MM.1S (cell line): ENCODE data around the gene GALNT9.
"Not testable (repeated sequence)": the region's sequence is repeated elsewhere in the genome, so short reads cannot be mapped to it uniquely, and the experiment has no call there.

Source experiments
- DNase-seq: peaks from one replicate; pipeline ENCODE4 v3.0.0-alpha.2; 2015
- H2AFZ ChIP-seq: fragments of 300-600 bp; sonication (generic); 2 replicates; pipeline ENCODE4 v1.6.0; 2016; ENCODE audit warnings: antibody characterized with exemption, low read length
- H3F3A ChIP-seq: fragments of 300-600 bp; sonication (generic); 2 replicates; pipeline ENCODE4 v1.6.1; 2016; ENCODE audit warnings: mild to moderate bottlenecking, antibody characterized with exemption, low read length, moderate library complexity, mixed read lengths; ENCODE audit not compliant: insufficient read depth
- H3K27ac ChIP-seq: fragments of 300-600 bp; sonication (generic); 2 replicates; pipeline ENCODE4 v1.5.1; 2016; ENCODE audit warnings: mild to moderate bottlenecking, low read length
- H3K27me3 ChIP-seq: fragments of 300-600 bp; sonication (generic); replicated peaks from 2 replicates; pipeline ENCODE4 v1.6.0; 2016; ENCODE audit warnings: low read length; ENCODE audit not compliant: insufficient read depth
- H3K36me3 ChIP-seq: fragments of 300-600 bp; sonication (generic); replicated peaks from 2 replicates; pipeline ENCODE4 v1.6.1; 2016; ENCODE audit warnings: mild to moderate bottlenecking, low read length, mixed read lengths; ENCODE audit not compliant: insufficient read depth
- H3K4me1 ChIP-seq: fragments of 300-600 bp; sonication (generic); 2 replicates; pipeline ENCODE4 v1.6.1; 2016; ENCODE audit warnings: low read length, mixed read lengths
- H3K4me2 ChIP-seq: fragments of 300-600 bp; sonication (generic); 2 replicates; pipeline ENCODE4 v1.6.0; 2016; ENCODE audit warnings: low read depth, low read length
- H3K4me3 ChIP-seq: fragments of 300-600 bp; sonication (generic); 2 replicates; pipeline ENCODE4 v1.5.1; 2016; ENCODE audit warnings: low read length, mixed read lengths
- H3K79me2 ChIP-seq: fragments of 300-600 bp; sonication (generic); 2 replicates; pipeline ENCODE4 v1.6.1; 2016; ENCODE audit warnings: mixed run types, low read length, mixed read lengths
- H3K9ac ChIP-seq: fragments of 300-600 bp; sonication (generic); 2 replicates; pipeline ENCODE4 v1.6.1; 2016; ENCODE audit warnings: low read length, mixed read lengths
- H3K9me2 ChIP-seq: fragments of 300-600 bp; sonication (generic); replicated peaks from 2 replicates; pipeline ENCODE4 v1.6.1; 2016; ENCODE audit warnings: mild to moderate bottlenecking, low read length, mixed read lengths; ENCODE audit not compliant: insufficient read depth
- H3K9me3 ChIP-seq: fragments of 300-600 bp; sonication (generic); replicated peaks from 2 replicates; pipeline ENCODE4 v1.6.1; 2016; ENCODE audit warnings: mild to moderate bottlenecking, low read length, mixed read lengths; ENCODE audit not compliant: insufficient read depth
- H4K20me1 ChIP-seq: fragments of 300-600 bp; sonication (generic); 2 replicates; pipeline ENCODE4 v1.6.1; 2016; ENCODE audit warnings: mild to moderate bottlenecking, low read length, moderate library complexity, mixed read lengths; ENCODE audit not compliant: insufficient read depth
- EZH2 ChIP-seq: fragments of 300-600 bp; sonication (generic); optimal IDR thresholded peaks from 2 replicates; pipeline ENCODE3; 2017; ENCODE audit warnings: low read depth, mild to moderate bottlenecking, antibody characterized with exemption, low read length, mixed read lengths
- EZH2phosphoT487 ChIP-seq: fragments of 300-600 bp; sonication (generic); IDR thresholded peaks from 2 replicates; pipeline ENCODE4 v1.6.1; 2018; ENCODE audit warnings: antibody characterized with exemption, low read length
- TF ChIP-seq, protein P1 (sequence below): fragments of 300-600 bp; sonication (generic); IDR thresholded peaks from 2 replicates; pipeline ENCODE4 v1.5.1; 2016; ENCODE audit warnings: antibody characterized with exemption, low read length, mixed read lengths

Gene GALNT9

GRCh38 chr12:132255642-132256041 is 73.7 kb downstream of the GALNT9 start:
- H3K9me3 ChIP-seq, result no peaks in the 10 kb centered on the region
- no peak for DNase-seq
- no peaks in the 10 kb centered on the region for H3F3A ChIP-seq
- no peak overlapping the region for H3K9ac ChIP-seq
- TF ChIP-seq EZH2 (no peak), EZH2phosphoT487 (no peak)
- TF ChIP-seq, protein P1, sequence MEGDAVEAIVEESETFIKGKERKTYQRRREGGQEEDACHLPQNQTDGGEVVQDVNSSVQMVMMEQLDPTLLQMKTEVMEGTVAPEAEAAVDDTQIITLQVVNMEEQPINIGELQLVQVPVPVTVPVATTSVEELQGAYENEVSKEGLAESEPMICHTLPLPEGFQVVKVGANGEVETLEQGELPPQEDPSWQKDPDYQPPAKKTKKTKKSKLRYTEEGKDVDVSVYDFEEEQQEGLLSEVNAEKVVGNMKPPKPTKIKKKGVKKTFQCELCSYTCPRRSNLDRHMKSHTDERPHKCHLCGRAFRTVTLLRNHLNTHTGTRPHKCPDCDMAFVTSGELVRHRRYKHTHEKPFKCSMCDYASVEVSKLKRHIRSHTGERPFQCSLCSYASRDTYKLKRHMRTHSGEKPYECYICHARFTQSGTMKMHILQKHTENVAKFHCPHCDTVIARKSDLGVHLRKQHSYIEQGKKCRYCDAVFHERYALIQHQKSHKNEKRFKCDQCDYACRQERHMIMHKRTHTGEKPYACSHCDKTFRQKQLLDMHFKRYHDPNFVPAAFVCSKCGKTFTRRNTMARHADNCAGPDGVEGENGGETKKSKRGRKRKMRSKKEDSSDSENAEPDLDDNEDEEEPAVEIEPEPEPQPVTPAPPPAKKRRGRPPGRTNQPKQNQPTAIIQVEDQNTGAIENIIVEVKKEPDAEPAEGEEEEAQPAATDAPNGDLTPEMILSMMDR, result no peak
- no peaks in the 10 kb centered on the region for H3K4me1 ChIP-seq
- no peaks in the 10 kb centered on the region for H4K20me1 ChIP-seq
- H3K27ac ChIP-seq, result no peak overlapping the region
- H3K9me2 ChIP-seq, result no peaks in the 10 kb centered on the region
- H3K36me3 ChIP-seq, result no peaks in the 10 kb centered on the region
- H2AFZ ChIP-seq, result no peak overlapping the region
- H3K4me3 ChIP-seq, result no peak overlapping the region
- H3K79me2 ChIP-seq, result no peaks in the 10 kb centered on the region
- H3K27me3 ChIP-seq, result peaks cover 5% of the 10 kb centered on the region; the same call in 1 of the 2 replicates
- no peak overlapping the region for H3K4me2 ChIP-seq

DNA sequence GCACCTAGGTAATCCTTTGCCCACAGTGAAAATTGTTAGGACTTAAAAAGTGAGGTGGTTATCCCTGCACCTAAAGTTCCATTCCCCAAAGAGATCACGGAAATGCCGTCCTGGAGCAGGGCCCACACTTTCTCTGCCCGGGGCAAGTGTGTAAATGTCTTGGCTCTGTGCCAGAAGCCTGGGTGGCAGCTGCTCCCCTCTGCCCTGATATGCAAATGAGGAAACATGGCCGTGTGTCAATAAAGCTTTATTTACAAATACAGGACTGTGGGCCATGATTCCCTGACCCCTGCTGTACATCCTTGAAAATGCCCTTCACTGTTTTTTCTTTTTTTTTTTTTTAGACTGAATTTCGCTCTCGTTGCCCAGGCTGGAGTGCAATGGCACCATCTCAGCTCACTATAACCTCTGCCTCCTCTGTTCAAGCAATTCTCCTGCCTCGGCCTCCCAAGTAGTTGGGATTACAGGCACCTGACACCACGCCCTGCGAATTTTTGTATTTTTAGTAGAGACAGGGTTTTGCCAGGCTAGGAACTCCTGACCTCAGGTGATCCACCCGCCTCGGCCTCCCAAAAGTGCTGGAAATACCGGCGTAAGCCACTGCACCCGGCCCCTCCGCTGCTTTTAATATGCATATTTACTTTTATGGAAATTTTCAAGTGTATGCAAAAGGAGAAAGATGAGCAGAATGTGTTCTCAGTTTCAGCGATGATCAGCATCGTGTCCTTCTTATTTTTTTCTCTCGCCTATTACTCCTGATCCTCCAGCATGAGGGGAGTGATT is 75.5 kb downstream of the GALNT9 start:
- Histone ChIP-seq H3K9me3 (no peaks in the 10 kb centered on the region), H4K20me1 (no peaks in the 10 kb centered on the region), H3K27me3 (peaks cover 11% of the 10 kb centered on the region; the same call in 1 of the 2 replicates), H3K27ac (no peak overlapping the region), H3K9ac (no peak overlapping the region), H3K9me2 (no peaks in the 10 kb centered on the region), H3K36me3 (no peaks in the 10 kb centered on the region), H2AFZ (no peak overlapping the region), H3K4me3 (no peak overlapping the region), H3K4me2 (no peak overlapping the region), H3K79me2 (no peaks in the 10 kb centered on the region), H3K4me1 (no peaks in the 10 kb centered on the region), H3F3A (no peaks in the 10 kb centered on the region)
- DNase-seq, result no peak
- no peak for TF ChIP-seq EZH2
- TF ChIP-seq EZH2phosphoT487, result no peak
- TF ChIP-seq, protein P1, result no peak

DNA sequence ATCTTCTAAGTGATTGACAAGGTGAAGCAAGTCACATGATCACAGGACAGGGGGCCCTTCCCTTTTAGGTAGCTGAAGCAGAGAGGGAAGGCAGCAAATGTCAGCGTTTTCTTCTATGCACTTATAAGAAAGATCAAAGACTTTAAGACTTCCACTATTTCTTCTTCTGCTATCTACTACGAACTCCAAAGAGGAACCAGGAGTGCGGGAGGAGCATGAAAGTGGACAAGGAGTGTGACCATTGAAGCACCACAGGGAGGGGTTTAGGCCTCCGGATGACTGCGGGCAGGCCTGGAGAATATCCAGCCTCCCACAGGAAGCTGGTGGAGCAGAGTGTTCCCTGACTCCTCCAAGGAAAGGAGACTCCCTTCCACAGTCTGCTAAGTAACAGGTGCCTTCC is 76.4 kb downstream of the GALNT9 start:
- H3K4me3 ChIP-seq, H3K9me2 ChIP-seq, DNase-seq, H3F3A ChIP-seq, H3K27ac ChIP-seq, H3K4me1 ChIP-seq, H3K79me2 ChIP-seq, H4K20me1 ChIP-seq, H3K4me2 ChIP-seq, H2AFZ ChIP-seq, H3K9me3 ChIP-seq, H3K36me3 ChIP-seq, H3K9ac ChIP-seq: not testable (repeated sequence)
- peaks cover 14% of the 10 kb centered on the region; the same call in 1 of the 2 replicates for H3K27me3 ChIP-seq

- no peaks in the 10 kb centered on the region for H3F3A ChIP-seq
- no peak for DNase-seq
- H3K27ac ChIP-seq, result no peak overlapping the region
- no peaks in the 10 kb centered on the region for H3K79me2 ChIP-seq
- no peak for TF ChIP-seq EZH2
- no peak for TF ChIP-seq EZH2phosphoT487
- TF ChIP-seq, protein P1, result no peak
- H3K4me2 ChIP-seq, result no peak overlapping the region
- no peaks in the 10 kb centered on the region for H3K9me3 ChIP-seq
- no peaks in the 10 kb centered on the region for H4K20me1 ChIP-seq
- H3K36me3 ChIP-seq, result no peaks in the 10 kb centered on the region
- H3K4me1 ChIP-seq, result no peaks in the 10 kb centered on the region
- peaks cover 17% of the 10 kb centered on the region; the same call in 1 of the 2 replicates for H3K27me3 ChIP-seq
- no peak overlapping the region for H3K4me3 ChIP-seq
- no peak overlapping the region for H3K9ac ChIP-seq
- H2AFZ ChIP-seq, result no peak overlapping the region
- no peaks in the 10 kb centered on the region for H3K9me2 ChIP-seq
Measured at GRCh38 chr12:132251741-132252490, 77.5 kb downstream of the GALNT9 start.
